Ishikawa (cell line): Measurements from ENCODE around the gene SLC22A15.

Source experiments
- CEBPB ChIP-seq: IDR thresholded peaks from 2 replicates; pipeline ENCODE4 v1.6.1; 2012
- CREB1 ChIP-seq: IDR thresholded peaks from 2 replicates; pipeline ENCODE4 v1.6.1; 2012; ENCODE audit warnings: low read depth
- EGR1 ChIP-seq: IDR thresholded peaks from 2 replicates; pipeline ENCODE4 v1.6.1; 2012
- EP300 ChIP-seq: IDR thresholded peaks from 2 replicates; pipeline ENCODE4 v1.6.1; 2012; ENCODE audit warnings: borderline replicate concordance
- FOXM1 ChIP-seq: IDR thresholded peaks from 2 replicates; pipeline ENCODE4 v1.6.1; 2012; ENCODE audit warnings: low read depth, borderline replicate concordance
- NFIC ChIP-seq: IDR thresholded peaks from 2 replicates; pipeline ENCODE4 v1.6.1; 2012
- RAD21 ChIP-seq: IDR thresholded peaks from 2 replicates; pipeline ENCODE4 v1.6.1; 2012; ENCODE audit warnings: low read depth
- TAF1 ChIP-seq: IDR thresholded peaks from 2 replicates; pipeline ENCODE4 v1.6.1; 2012; ENCODE audit warnings: low read depth, mild to moderate bottlenecking
- TCF12 ChIP-seq: IDR thresholded peaks from 2 replicates; pipeline ENCODE4 v1.6.1; 2012; ENCODE audit warnings: low read depth
- TEAD4 ChIP-seq: IDR thresholded peaks from 2 replicates; pipeline ENCODE4 v1.6.1; 2012
- YY1 ChIP-seq: IDR thresholded peaks from 2 replicates; pipeline ENCODE4 v1.6.1; 2012; ENCODE audit warnings: low read depth
- ZBTB7A ChIP-seq: IDR thresholded peaks from 2 replicates; pipeline ENCODE4 v1.6.1; 2012; ENCODE audit warnings: low read depth
- TF ChIP-seq, protein P1 (sequence below): IDR thresholded peaks from 2 replicates; pipeline ENCODE4 v1.6.1; 2012
- TF ChIP-seq, protein P2 (sequence below): IDR thresholded peaks from 2 replicates; pipeline ENCODE4 v1.6.1; 2012; ENCODE audit warnings: low read depth, mild to moderate bottlenecking

SLC22A15 gene

DNA sequence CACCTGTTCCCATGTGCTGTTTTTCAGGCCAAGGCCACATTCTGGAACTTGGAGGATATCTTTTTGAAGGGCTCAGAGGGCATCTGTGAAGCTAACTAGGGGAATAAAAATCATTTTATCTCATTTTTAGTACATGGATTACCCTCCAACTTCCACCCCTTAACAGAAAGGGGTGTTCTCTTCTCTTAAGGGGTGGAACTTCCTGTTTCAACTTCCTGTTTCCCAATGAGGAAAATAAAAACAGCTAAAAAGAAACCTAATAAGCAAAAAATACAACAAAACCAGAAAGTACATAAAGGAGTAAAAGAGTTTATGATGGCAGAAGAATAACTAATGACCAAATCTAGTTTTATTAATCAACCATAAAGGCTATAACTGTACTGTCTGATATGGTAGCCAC is 24.8 kb upstream of the SLC22A15 start:
- TF ChIP-seq TAF1 (no peak), RAD21 (no peak), EGR1 (no peak), CEBPB (no peak), EP300 (no peak), CREB1 (no peak)

DNA sequence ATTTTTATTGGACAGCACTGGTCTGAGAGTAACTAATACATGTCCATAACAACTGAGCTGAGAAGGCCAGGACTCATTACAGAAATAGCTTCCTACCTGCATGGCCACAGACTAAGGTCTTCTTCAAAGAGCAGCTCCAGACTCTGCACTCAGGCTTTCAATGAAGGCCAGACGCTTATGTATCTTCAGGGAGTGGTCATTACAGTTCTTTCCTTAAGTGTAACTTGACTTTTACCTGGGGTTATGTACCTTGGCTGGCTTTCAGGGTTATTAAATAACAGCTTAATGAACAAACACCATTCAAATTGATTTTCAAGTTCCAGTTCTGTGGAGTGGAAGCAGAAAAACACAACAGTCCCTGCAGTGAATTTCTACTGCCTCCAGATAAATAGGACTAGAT is 23.8 kb upstream of the SLC22A15 start:
- TF ChIP-seq, protein P1, sequence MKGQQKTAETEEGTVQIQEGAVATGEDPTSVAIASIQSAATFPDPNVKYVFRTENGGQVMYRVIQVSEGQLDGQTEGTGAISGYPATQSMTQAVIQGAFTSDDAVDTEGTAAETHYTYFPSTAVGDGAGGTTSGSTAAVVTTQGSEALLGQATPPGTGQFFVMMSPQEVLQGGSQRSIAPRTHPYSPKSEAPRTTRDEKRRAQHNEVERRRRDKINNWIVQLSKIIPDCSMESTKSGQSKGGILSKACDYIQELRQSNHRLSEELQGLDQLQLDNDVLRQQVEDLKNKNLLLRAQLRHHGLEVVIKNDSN = no peak
- no peak for TF ChIP-seq EP300
- no peak for TF ChIP-seq CREB1
- TF ChIP-seq YY1 = no peak
- TF ChIP-seq EGR1 = no peak
- no peak for TF ChIP-seq NFIC
- no peak for TF ChIP-seq TEAD4
- TF ChIP-seq RAD21 = no peak
- TF ChIP-seq, protein P2, sequence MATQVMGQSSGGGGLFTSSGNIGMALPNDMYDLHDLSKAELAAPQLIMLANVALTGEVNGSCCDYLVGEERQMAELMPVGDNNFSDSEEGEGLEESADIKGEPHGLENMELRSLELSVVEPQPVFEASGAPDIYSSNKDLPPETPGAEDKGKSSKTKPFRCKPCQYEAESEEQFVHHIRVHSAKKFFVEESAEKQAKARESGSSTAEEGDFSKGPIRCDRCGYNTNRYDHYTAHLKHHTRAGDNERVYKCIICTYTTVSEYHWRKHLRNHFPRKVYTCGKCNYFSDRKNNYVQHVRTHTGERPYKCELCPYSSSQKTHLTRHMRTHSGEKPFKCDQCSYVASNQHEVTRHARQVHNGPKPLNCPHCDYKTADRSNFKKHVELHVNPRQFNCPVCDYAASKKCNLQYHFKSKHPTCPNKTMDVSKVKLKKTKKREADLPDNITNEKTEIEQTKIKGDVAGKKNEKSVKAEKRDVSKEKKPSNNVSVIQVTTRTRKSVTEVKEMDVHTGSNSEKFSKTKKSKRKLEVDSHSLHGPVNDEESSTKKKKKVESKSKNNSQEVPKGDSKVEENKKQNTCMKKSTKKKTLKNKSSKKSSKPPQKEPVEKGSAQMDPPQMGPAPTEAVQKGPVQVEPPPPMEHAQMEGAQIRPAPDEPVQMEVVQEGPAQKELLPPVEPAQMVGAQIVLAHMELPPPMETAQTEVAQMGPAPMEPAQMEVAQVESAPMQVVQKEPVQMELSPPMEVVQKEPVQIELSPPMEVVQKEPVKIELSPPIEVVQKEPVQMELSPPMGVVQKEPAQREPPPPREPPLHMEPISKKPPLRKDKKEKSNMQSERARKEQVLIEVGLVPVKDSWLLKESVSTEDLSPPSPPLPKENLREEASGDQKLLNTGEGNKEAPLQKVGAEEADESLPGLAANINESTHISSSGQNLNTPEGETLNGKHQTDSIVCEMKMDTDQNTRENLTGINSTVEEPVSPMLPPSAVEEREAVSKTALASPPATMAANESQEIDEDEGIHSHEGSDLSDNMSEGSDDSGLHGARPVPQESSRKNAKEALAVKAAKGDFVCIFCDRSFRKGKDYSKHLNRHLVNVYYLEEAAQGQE = no peak
- TF ChIP-seq ZBTB7A = no peak
- no peak for TF ChIP-seq FOXM1
- TF ChIP-seq TCF12 = no peak
- TF ChIP-seq TAF1 = no peak

DNA sequence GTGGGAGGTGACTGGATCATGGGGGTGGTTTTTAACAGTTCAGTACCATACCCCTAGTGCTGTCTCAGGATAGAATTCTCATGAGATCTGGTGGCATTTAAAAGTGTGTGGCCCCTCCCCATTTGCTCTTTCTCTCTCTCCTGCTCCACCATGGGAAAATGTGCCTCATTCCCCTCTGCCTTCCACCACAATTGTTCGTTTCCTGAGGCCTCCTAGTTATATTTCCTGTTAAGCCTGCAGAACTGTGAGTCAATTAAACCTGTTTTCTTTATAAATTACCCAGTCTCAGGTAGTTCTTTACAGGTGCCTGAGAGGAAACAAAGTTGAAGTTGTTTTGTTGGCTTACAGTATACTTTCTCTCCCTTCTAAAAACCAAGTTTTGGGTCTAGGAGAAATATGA is 23.1 kb upstream of the SLC22A15 start:
- TF ChIP-seq, protein P2 = no peak
- TF ChIP-seq, protein P1 = no peak
- no peak for TF ChIP-seq TAF1
- TF ChIP-seq FOXM1 = no peak
- TF ChIP-seq NFIC = no peak

DNA sequence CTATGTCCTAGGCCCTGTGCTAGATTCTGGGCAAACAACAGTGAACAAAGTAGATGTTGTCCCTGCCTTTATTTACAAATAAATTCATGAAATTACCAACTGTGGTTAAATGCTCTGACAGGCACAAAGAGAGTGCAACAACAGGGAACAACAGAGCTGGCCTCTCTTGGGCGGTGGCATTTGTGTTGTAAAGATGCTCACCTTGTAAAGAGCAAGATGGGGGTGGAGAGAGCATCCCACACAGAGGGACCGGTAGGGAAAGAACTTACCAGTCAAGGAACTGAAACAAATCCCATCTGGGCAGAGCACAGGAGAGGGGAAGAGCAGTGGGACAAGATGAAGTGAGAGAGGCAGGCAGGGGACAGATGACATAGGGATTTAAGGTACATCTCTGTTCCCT is 21.6 kb upstream of the SLC22A15 start:
- no peak for TF ChIP-seq YY1
- TF ChIP-seq, protein P2 = no peak

DNA sequence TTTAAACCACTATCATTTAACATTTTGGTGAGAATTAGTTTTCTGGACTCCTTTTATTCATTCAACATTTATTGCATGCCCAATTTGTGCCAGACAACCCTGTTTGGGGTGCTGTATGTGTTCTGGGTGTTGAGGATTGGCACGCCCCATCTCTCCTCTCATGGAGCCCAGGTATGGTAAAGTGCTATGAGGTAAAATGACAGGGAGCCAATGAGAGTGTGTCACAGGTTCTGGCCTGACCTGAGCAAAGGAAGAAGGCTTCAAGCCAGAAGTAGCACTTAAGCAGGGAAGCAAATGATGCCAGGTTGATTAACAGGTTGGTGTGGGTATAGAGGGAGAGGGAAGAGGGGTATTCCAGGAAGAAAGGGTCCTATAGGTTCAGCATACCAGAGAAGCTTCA is 21.1 kb upstream of the SLC22A15 start:
- no peak for TF ChIP-seq NFIC
- no peak for TF ChIP-seq EP300
- no peak for TF ChIP-seq YY1
- TF ChIP-seq, protein P2 = no peak
- TF ChIP-seq ZBTB7A = no peak
- no peak for TF ChIP-seq CREB1
- no peak for TF ChIP-seq TAF1
- no peak for TF ChIP-seq FOXM1
- TF ChIP-seq CEBPB = no peak
- TF ChIP-seq EGR1 = no peak
- TF ChIP-seq TCF12 = no peak
- TF ChIP-seq RAD21 = no peak
